GM18909 (cell line): ENCODE results near the gene TRABD2A.
A peak's percentile ranks its signal among the peaks of the same experiment; 100 is the strongest.

ENCODE experiments used
- ATAC-seq: cut with Tn5 transposase; IDR thresholded peaks from one replicate; pipeline ENCODE4 v1.9.1; 2021; ENCODE audit warnings: mild to moderate bottlenecking; ENCODE audit not compliant: unreplicated experiment, poor library complexity

Gene TRABD2A

DNA sequence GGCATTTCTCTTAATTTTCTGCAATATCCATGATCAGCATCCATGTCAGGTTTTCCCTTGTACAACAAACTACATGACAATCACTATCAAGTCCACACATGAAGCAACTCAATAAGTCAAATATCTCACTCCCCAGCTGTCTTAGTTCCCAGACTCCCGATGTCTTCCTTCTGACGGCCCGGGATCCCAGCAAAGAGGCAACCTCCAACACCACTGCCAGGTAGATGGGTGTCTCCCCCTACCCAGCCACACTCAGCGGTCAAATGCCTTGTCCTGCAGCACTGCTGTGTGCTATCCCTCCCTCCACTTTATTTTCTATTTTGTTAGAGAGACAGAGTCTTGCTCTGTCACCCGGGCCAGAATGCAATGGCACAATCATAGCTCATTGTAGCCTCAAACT, 23.3 kb downstream of the TRABD2A start:
- ATAC-seq, result no peak

DNA sequence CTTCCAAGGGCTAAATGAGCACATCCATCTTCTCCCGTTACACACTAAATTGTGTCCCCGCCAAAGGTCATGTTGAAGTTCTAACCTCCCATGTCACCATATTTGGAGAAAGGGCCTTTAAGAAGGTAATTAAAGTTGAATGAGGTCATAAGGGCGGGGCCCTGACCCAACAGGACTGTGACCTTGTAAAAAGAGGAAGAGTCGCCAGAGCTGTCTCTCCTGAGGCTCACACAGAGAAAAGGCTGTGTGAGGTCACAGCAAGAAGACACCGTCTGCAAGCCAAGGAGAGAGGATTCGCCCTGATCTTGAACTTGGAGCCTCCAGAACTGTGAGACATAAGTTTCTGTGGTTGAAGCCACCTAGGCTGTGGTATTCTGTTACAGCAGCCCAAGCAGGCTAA, 24.1 kb downstream of the TRABD2A start:
- peak; percentile 52 for ATAC-seq

GRCh38 chr2:84855731-84856130, 25.2 kb downstream of the TRABD2A start:
- ATAC-seq, result no peak

GRCh38 chr2:84854850-84855249, 26.0 kb downstream of the TRABD2A start:
- ATAC-seq, result no peak

- no peak for ATAC-seq
Observed at GRCh38 chr2:84851876-84852275, 29.0 kb downstream of the TRABD2A start.

GRCh38 chr2:84850471-84850870, 30.4 kb downstream of the TRABD2A start:
- ATAC-seq, result no peak

DNA sequence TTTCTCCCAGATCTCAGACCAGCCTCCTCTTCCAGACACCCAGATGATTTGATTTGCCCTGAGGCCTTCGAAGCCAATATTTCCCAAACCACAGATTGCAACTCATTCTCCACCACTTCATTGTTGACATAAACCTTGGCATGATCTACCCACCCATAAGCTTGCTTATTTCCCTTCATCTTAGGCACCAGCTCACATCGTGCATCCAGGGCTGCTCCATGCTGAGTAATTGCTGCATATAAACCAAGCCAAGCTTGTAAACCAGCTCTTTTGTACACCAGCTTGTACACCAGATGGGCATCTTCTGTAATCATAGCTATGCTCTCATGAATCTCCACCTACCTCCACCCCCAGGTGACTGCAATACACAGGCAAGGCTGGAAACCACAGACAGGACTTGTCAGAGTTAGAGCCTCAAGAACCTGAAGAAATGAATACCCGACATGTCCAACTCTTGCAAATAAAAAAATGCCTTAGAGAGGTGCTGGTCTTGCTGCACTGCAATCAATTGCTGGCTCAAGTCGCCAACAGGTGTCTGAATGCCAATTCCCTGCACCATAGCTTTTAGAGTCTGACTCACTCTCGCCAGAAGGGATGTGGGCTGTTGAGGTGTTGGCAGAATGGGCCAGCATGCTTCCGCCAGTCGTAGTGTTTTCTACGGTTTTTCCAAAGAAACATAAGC, 31.5 kb downstream of the TRABD2A start:
- no peak for ATAC-seq

GRCh38 chr2:84847326-84848050, 33.4 kb downstream of the TRABD2A start:
- no peak for ATAC-seq

GRCh38 chr2:84846741-84847142, 34.1 kb downstream of the TRABD2A start:
- ATAC-seq, result no peak

DNA sequence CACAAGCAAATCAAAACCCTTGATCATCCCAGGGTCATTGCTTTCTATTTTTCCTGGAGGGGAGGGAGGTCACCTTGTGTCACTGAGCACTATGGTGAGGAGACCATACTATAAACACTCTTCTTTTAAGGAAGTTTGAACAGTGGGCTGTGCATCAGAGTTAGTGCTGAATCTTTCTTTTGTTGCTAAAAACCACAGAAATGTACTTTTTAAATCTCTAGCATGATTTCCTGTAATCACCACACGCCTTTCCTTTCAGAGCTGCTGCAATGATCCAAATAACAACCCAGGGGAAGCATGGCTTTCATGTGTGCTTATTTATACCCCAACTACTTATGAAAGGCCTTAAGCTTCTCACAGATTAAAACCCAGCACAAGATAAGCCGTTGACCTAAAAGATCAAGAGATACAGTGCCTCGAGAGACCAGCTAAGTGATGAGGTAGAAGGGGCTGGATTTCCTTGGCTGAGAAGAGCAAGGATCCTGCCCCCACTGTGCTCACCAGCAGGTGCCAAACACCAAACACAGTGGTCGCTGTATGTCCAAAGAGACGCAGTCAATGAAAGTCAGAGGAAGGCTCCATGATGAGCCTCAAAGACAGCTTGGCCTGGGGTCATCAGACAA, 34.7 kb downstream of the TRABD2A start:
- no peak for ATAC-seq

DNA sequence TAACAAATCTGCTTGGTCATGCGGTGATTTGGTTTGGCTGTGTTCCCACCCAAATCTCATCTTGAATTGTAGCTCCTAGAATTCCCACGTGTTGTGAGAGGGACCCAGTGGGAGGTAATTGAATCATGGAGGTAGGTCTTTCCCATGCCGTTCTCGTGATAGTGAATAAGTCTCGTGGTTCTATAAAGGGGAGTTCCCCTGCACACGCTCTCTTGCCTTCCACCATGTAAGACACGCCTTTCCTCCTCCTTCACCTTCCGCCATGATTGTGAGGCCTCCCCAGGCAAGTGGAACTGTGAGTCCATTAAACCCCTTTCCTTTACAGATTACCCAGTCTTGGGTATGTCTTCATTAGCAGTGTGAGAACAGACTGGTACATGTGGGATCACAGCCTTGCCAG, 36.7 kb downstream of the TRABD2A start:
- ATAC-seq, result no peak

GRCh38 chr2:84841577-84841976, 39.3 kb downstream of the TRABD2A start:
- no peak for ATAC-seq

DNA sequence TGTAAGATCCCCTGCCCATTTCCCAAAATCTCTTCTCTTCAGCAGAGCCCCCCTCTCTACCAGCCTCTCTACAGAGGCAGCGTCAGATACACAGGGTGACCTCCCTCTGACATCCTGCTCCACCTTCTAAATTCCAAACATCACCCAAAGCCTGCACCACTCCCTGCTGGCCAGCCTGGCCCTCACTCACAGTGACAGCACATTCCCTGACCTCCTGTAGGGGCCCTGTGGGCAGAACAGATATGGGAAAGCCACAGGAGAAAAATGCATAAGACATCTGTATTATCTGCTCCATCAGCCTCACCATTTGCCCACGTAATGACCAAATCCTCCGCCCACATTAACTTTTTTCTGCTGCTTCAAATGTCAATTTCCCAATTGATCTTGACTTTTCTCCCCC, 40.6 kb downstream of the TRABD2A start:
- ATAC-seq, result no peak

DNA sequence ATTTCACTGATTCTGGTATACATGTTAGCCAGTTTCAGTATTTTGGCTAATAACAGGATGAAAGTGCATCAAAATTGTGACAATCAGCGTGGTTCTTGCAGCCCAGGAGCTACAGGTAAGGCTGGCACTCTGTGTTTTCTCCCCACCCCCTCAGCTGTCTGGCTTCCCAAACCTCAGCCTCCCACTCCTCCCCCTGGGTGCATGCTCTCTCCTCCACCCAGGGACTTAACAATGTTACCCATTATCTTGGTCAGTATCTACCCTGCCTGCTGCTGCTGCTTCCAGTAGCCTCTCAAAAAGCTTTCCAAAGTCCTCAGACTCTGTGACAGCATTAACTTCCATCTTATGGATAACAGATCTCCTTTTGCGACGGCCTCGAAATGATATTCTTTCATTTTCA, 41.0 kb downstream of the TRABD2A start:
- ATAC-seq, result no peak

- no peak for ATAC-seq
Observed at GRCh38 chr2:84838434-84839145, 42.3 kb downstream of the TRABD2A start.

- no peak for ATAC-seq
Observed at GRCh38 chr2:84836215-84836614, 44.7 kb downstream of the TRABD2A start.

GRCh38 chr2:84833481-84834150, 47.3 kb downstream of the TRABD2A start:
- no peak for ATAC-seq

DNA sequence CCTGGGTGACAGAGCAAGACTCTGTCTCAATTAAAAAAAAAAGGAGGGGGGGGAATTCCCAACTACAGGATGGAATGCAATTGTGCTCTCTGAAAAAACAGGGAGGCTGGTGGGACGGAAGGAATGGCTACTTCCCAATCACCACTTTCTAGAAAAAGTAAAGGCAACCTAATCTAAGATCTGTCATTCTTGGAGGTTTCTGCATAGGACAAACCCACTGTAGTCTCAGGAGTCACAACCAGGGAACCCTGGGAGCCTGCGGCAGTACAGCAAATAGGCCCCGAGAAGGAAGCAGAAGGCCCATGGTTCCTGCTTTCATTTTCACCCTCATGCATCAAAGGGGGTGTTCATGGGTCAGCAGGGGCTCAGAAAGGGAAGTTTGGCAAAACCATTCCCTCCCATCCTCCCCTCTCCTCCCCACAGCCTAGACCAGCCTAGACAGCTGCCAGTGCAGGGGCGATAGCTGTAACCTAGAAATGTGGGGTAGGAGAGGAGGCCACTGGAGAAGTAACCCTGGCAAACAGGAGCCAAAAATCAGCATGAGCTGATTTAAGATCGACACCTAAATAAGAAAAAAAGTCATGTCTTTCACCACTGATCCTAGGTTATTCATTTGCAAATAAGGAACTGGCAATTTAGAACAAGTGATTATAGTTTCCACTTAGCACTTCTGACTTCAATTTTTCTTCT, 48.0 kb downstream of the TRABD2A start:
- peak; percentile 84 for ATAC-seq

- ATAC-seq, result no peak
Observed at GRCh38 chr2:84830758-84831500, 50.0 kb downstream of the TRABD2A start.
